Upper lobe of right lung (tissue), 1 donor: ENCODE measurements around the gene BAIAP2L2. TPM values are rescaled to one million over a fixed set of nuclear protein-coding genes. Genes with fewer than 3 reads are reported as not detected.
A peak's percentile ranks its signal among the peaks of the same experiment; 100 is the strongest.
"Not testable (repeated sequence)": the region's sequence is repeated elsewhere in the genome, so short reads cannot be mapped to it uniquely, and the experiment has no call there.

Experiments used
- ATAC-seq: fragments of 200-7000 bp; cut with Tn5 transposase; one replicate; pipeline ENCODE4 v1.9.1; 2020; ENCODE audit warnings: mild to moderate bottlenecking, moderate library complexity
- DNase-seq: peaks from one replicate; pipeline ENCODE4 v3.0.0-alpha.2; 2020
- H3K27ac ChIP-seq: fragments of 200-600 bp; one replicate; pipeline ENCODE4 v1.8.0; 2022
- H3K27me3 ChIP-seq: fragments of 200-600 bp; one replicate; pipeline ENCODE4 v1.8.0; 2022; ENCODE audit warnings: mild to moderate bottlenecking
- H3K36me3 ChIP-seq: fragments of 200-600 bp; one replicate; pipeline ENCODE4 v1.8.0; 2022
- H3K4me1 ChIP-seq: fragments of 200-600 bp; one replicate; pipeline ENCODE4 v1.8.0; 2022
- H3K4me3 ChIP-seq: fragments of 200-600 bp; one replicate; pipeline ENCODE4 v1.8.0; 2022; ENCODE audit warnings: mild to moderate bottlenecking
- H3K9me3 ChIP-seq: fragments of 200-600 bp; one replicate; pipeline ENCODE4 v1.8.0; 2022
- CTCF ChIP-seq: fragments of 200-600 bp; IDR thresholded peaks from one replicate; pipeline ENCODE4 v1.8.0; 2022; ENCODE audit warnings: antibody characterized with exemption
- intact Hi-C: fragments of 100-400 bp; cut with DNase I; formaldehyde crosslinking; loops from one replicate; pipeline ENCODE4 v1.11.0; 2022
- total RNA-seq: library from RNA; stranded (reverse); fragmentation: NEBNext Ultra II Directional; extraction: Animal tissue kit (Norgen Biotek cat#: 25700); gene quantifications from one replicate; pipeline ENCODE4 v1.2.1, GENCODE V29; 2021
- donor health status: DM: no; HTN: yes; CAD: no; lungs with severe emphysema.

Gene BAIAP2L2
- total RNA-seq, 1 donor from 2014 or later = 0.29 TPM

DNA sequence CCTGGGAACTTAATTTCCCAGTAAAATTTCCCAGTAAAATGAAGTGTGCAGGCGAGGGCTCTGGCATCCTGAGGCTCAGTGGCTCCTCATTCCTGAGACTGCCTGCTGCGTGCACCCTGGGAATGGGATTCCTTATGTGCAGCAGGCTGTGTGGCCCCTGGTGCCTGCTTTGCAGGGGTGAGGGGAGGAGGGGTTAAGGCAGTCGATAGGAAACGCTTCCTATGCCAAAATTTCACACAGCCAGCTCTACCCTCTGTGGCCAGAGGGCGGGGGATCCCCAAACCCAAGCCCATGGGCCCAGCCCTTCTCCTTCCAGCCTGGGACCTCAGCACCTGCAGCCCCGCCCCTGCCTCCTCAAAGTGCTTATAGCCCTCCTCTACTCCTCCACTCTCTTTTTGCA, 12.1 kb upstream of the BAIAP2L2 start:
- ATAC-seq = no peak

DNA sequence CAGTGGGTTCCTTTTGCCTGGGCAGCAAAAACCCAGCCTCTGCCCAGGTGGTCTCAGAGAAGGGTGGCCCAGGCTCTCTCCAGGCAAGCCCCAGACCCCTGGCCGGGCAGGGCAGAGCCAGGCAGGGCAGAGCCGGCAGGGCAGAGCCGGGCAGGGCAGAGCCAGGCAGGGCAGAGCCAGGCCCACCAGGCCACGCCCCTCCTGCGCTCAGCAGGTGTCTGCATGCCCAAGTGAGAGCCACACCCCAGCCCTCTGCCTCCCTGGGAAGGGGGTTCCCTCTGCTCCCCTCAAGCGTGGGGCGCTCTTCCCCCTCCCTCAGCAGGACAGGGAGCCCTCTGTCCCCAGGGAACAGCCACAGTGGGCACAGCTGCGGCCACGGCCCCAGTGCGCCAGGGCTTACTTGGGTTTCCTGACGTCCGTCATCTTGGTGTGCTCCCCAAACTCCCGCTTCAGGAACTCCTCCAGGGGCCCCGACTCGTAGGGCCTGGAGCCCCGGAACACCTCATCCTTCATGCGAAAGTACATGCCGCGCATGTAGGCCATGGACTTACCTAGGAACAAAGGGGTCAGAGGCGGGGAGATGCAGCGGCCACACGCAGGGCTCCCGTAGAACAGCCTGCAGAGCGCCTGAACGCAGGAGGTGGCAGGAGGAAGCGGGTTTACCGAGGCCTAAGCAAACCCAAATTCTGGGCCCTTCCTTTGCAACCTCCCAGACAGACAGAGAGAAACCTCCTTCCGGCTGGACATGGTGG, 10.1 kb upstream of the BAIAP2L2 start:
- DNase-seq (no peak), ATAC-seq (peak; percentile 33)
- Histone ChIP-seq H3K4me1 (no peaks in the 10 kb centered on the region), H3K4me3 (no peak overlapping the region), H3K9me3 (no peaks in the 10 kb centered on the region), H3K27ac (no peak overlapping the region), H3K36me3 (no peaks in the 10 kb centered on the region), H3K27me3 (no peaks in the 10 kb centered on the region)
- intact Hi-C loops = no loop called here
- TF ChIP-seq CTCF = no peak

More for the DNA sequence above, 12.1 kb upstream of the BAIAP2L2 start:
- TF ChIP-seq CTCF = no peak
- Histone ChIP-seq H3K4me3 (no peak overlapping the region), H3K36me3 (no peaks in the 10 kb centered on the region), H3K27me3 (no peaks in the 10 kb centered on the region), H3K9me3 (no peaks in the 10 kb centered on the region), H3K4me1 (no peaks in the 10 kb centered on the region), H3K27ac (no peak overlapping the region)
- no peak for DNase-seq
- intact Hi-C loops = no loop called here

GRCh38 chr22:38118747-38119146, 8.3 kb upstream of the BAIAP2L2 start:
- H3K4me3 ChIP-seq, H3K9me3 ChIP-seq, intact Hi-C loops, ATAC-seq, DNase-seq, H3K36me3 ChIP-seq, H3K27me3 ChIP-seq, H3K4me1 ChIP-seq, H3K27ac ChIP-seq: not testable (repeated sequence)

- Histone ChIP-seq H3K9me3 (no peaks in the 10 kb centered on the region), H3K36me3 (no peaks in the 10 kb centered on the region), H3K4me3 (no peak overlapping the region), H3K27me3 (no peaks in the 10 kb centered on the region), H3K4me1 (peaks cover 8% of the 10 kb centered on the region), H3K27ac (no peak overlapping the region)
- intact Hi-C loops = no loop called here
- DNase-seq = no peak
- no peak for ATAC-seq
- no peak for TF ChIP-seq CTCF
Measured at GRCh38 chr22:38118182-38118581, 7.7 kb upstream of the BAIAP2L2 start.

DNA sequence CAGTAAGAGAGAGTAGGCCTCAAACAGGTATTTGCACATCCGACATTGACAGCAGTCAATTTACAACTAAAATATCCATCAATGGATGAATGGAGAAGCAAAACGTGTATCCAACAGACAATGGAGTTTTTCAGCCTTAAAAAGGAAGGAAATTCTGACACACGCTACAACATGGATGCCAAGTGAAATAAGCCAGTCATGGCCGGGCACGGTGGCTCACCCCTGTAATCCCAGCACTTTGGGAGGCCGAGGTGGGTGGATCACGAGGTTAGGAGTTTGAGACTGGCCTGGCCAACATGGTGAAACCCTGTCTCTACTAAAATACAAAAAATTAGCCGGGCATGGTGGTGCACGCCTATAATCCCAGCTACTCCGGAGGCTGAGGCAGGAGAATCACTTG, 7.1 kb upstream of the BAIAP2L2 start:
- H3K9me3 ChIP-seq, H3K36me3 ChIP-seq, H3K4me1 ChIP-seq, ATAC-seq, intact Hi-C loops, H3K27me3 ChIP-seq, H3K4me3 ChIP-seq, H3K27ac ChIP-seq, DNase-seq: not testable (repeated sequence)

- ATAC-seq (no peak), DNase-seq (no peak)
- H3K4me1 ChIP-seq = peaks cover 8% of the 10 kb centered on the region
- intact Hi-C loops = no loop called here
- no peak overlapping the region for H3K27ac ChIP-seq
- no peak for TF ChIP-seq CTCF
- H3K9me3 ChIP-seq = no peaks in the 10 kb centered on the region
- no peak overlapping the region for H3K4me3 ChIP-seq
- no peaks in the 10 kb centered on the region for H3K36me3 ChIP-seq
- no peaks in the 10 kb centered on the region for H3K27me3 ChIP-seq
Measured at GRCh38 chr22:38115423-38116205, 5.1 kb upstream of the BAIAP2L2 start.
